NCI-H2107 treated with DMSO at 0.1 percent for 48 hours (cell line): ENCODE measurements around the gene WDR72.
"Not testable (repeated sequence)": the region's sequence is repeated elsewhere in the genome, so short reads cannot be mapped to it uniquely, and the experiment has no call there.

ENCODE experiments used
- DNase-seq: peaks from one replicate; lab custom pipeline; 2025; ENCODE audit not compliant: unreplicated experiment; lab: John Stamatoyannopoulos, UW

WDR72 gene

GRCh38 chr15:53540626-53541300, 218.7 kb downstream of the WDR72 start:
- DNase-seq: not testable (repeated sequence)

GRCh38 chr15:53539878-53540277, 219.6 kb downstream of the WDR72 start:
- no peak for DNase-seq

GRCh38 chr15:53536479-53537120, 222.9 kb downstream of the WDR72 start:
- DNase-seq: no peak

- DNase-seq: no peak
Measured at GRCh38 chr15:53535886-53536285, 223.6 kb downstream of the WDR72 start.

- no peak for DNase-seq
Measured at GRCh38 chr15:53534105-53534839, 225.2 kb downstream of the WDR72 start.

GRCh38 chr15:53530761-53531160, 228.7 kb downstream of the WDR72 start:
- no peak for DNase-seq

- no peak for DNase-seq
Measured at GRCh38 chr15:53527996-53528395, 231.5 kb downstream of the WDR72 start.

- DNase-seq: no peak
Measured at GRCh38 chr15:53525894-53526293, 233.6 kb downstream of the WDR72 start.

GRCh38 chr15:53522991-53523390, 236.5 kb downstream of the WDR72 start:
- DNase-seq: peak; percentile 53

GRCh38 chr15:53520996-53521395, 238.5 kb downstream of the WDR72 start:
- DNase-seq: no peak

GRCh38 chr15:53513431-53513830, 246.0 kb downstream of the WDR72 start:
- DNase-seq: no peak

GRCh38 chr15:53512029-53512428, 247.4 kb downstream of the WDR72 start:
- DNase-seq: no peak

- DNase-seq: no peak
Measured at GRCh38 chr15:53511175-53511574, 248.3 kb downstream of the WDR72 start.

GRCh38 chr15:53506370-53506769, 253.1 kb downstream of the WDR72 start:
- DNase-seq: no peak

GRCh38 chr15:53498996-53499395, 260.5 kb downstream of the WDR72 start:
- no peak for DNase-seq

- no peak for DNase-seq
Measured at GRCh38 chr15:53490341-53490740, 269.1 kb downstream of the WDR72 start.

GRCh38 chr15:53482055-53482454, 277.4 kb downstream of the WDR72 start:
- DNase-seq: no peak

- DNase-seq: no peak
Measured at GRCh38 chr15:53477981-53478766, 281.3 kb downstream of the WDR72 start.

GRCh38 chr15:53473886-53474285, 285.6 kb downstream of the WDR72 start:
- DNase-seq: no peak

GRCh38 chr15:53473435-53473834, 286.0 kb downstream of the WDR72 start:
- DNase-seq: no peak

GRCh38 chr15:53472883-53473282, 286.6 kb downstream of the WDR72 start:
- no peak for DNase-seq
